ENCODE measurements around the gene FGFR3.
A peak's percentile ranks its signal among the peaks of the same experiment; 100 is the strongest.

FGFR3 gene

DNA sequence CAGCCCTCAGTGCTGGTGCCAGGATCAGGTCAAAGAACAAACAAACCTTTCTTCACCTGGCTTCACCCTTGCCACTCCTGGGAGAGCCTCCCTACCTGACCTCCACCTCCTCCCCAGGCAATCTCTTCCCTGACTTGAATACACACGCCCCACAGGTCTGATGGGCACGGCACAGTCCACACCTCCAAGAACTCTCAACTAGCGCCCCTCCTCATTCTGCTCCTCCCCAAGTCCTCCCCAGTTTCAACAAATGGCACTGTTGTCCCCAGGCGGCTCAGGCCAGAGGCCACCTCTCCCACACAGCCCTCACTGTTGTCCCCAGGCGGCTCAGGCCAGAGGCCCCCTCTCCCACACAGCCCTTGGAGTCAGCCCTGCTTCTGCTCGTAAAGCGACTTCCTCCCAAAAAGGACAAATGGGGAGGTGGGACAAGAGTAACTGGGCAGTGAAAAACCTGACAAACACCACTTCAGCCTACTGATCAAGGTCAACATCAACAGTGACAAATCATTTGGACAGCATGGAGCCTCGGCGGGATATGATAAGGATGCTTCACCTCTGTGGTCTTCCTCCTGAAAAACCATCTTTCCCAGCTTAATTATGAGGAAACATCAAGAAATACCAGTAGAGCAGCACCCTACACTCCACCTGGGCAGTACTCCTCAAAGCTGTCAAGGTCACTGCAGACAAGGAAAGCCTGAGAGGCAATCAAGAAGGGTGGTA, 60.0 kb downstream of the FGFR3 start:
- Histone ChIP-seq H3K9ac (ENCODE audit: low read depth in 1 of 2, low read length in 2 of 2) (peak overlapping the region in 1 of 2 donors; percentile 45), H3K27ac (ENCODE audit: low read depth in 2 of 2, low read length in 2 of 2) (peak overlapping the region; percentile 70 to 83), H3K27me3 (ENCODE audit: control insufficient read depth in 2 of 2, insufficient read depth in 2 of 2, low read length in 2 of 2) (no peaks in the 10 kb centered on the region), H3K36me3 (ENCODE audit: control insufficient read depth in 2 of 2, insufficient read depth in 2 of 2, low read length in 2 of 2) (peaks cover 0 to 3% of the 10 kb centered on the region in 2 donors), H3K9me3 (ENCODE audit: control insufficient read depth in 2 of 2, low read length in 2 of 2) (no peaks in the 10 kb centered on the region), H3K4me1 (ENCODE audit: control insufficient read depth in 2 of 2, insufficient read depth in 2 of 2, low read length in 2 of 2) (peaks cover 44 to 51% of the 10 kb centered on the region in 2 donors), H3K4me3 (ENCODE audit: low read length in 2 of 2) (no peak overlapping the region)

DNA sequence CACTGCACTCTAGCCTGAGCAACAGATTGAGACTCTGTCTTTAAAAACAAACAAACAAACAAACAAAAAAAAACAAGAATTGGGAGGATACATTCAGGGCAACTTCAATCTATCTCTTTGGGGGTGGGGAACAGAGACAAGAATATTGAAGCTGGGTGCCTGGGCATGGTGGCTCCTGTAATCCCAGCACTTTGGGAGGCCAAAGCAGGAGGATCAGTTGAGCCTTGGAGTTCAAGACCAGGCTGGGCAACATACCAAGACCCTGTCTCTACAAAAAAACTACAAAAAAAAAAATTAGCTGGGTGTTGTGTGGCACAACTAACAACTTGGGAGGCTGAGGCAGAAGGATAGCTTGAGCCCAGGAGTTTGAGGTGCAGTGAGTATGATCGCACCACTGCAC, 61.7 kb downstream of the FGFR3 start:
- Histone ChIP-seq H3K9ac (ENCODE audit: low read depth in 1 of 2, low read length in 2 of 2) (peak overlapping the region; percentile 75 to 88), H3K4me1 (ENCODE audit: control insufficient read depth in 2 of 2, insufficient read depth in 2 of 2, low read length in 2 of 2) (peaks cover 44 to 53% of the 10 kb centered on the region in 2 donors), H3K27me3 (ENCODE audit: control insufficient read depth in 2 of 2, insufficient read depth in 2 of 2, low read length in 2 of 2) (no peaks in the 10 kb centered on the region), H3K9me3 (ENCODE audit: control insufficient read depth in 2 of 2, low read length in 2 of 2) (no peaks in the 10 kb centered on the region), H3K4me3 (ENCODE audit: low read length in 2 of 2) (peak overlapping the region; percentile 84 to 87), H3K36me3 (ENCODE audit: control insufficient read depth in 2 of 2, insufficient read depth in 2 of 2, low read length in 2 of 2) (no peaks in the 10 kb centered on the region), H3K27ac (ENCODE audit: low read depth in 2 of 2, low read length in 2 of 2) (peak overlapping the region; percentile 68 to 86)

GRCh38 chr4:1855333-1856070, 62.4 kb downstream of the FGFR3 start:
- peak overlapping the region; percentile 75 to 88 for H3K9ac ChIP-seq (ENCODE audit: low read depth in 1 of 2, low read length in 2 of 2)
- H3K36me3 ChIP-seq (ENCODE audit: control insufficient read depth in 2 of 2, insufficient read depth in 2 of 2, low read length in 2 of 2) = no peaks in the 10 kb centered on the region
- no peaks in the 10 kb centered on the region for H3K9me3 ChIP-seq (ENCODE audit: control insufficient read depth in 2 of 2, low read length in 2 of 2)
- peak overlapping the region; percentile 68 to 86 for H3K27ac ChIP-seq (ENCODE audit: low read depth in 2 of 2, low read length in 2 of 2)
- no peaks in the 10 kb centered on the region for H3K27me3 ChIP-seq (ENCODE audit: control insufficient read depth in 2 of 2, insufficient read depth in 2 of 2, low read length in 2 of 2)
- H3K4me1 ChIP-seq (ENCODE audit: control insufficient read depth in 2 of 2, insufficient read depth in 2 of 2, low read length in 2 of 2) = peaks cover 44 to 50% of the 10 kb centered on the region in 2 donors
- peak overlapping the region; percentile 84 to 87 for H3K4me3 ChIP-seq (ENCODE audit: low read length in 2 of 2)

DNA sequence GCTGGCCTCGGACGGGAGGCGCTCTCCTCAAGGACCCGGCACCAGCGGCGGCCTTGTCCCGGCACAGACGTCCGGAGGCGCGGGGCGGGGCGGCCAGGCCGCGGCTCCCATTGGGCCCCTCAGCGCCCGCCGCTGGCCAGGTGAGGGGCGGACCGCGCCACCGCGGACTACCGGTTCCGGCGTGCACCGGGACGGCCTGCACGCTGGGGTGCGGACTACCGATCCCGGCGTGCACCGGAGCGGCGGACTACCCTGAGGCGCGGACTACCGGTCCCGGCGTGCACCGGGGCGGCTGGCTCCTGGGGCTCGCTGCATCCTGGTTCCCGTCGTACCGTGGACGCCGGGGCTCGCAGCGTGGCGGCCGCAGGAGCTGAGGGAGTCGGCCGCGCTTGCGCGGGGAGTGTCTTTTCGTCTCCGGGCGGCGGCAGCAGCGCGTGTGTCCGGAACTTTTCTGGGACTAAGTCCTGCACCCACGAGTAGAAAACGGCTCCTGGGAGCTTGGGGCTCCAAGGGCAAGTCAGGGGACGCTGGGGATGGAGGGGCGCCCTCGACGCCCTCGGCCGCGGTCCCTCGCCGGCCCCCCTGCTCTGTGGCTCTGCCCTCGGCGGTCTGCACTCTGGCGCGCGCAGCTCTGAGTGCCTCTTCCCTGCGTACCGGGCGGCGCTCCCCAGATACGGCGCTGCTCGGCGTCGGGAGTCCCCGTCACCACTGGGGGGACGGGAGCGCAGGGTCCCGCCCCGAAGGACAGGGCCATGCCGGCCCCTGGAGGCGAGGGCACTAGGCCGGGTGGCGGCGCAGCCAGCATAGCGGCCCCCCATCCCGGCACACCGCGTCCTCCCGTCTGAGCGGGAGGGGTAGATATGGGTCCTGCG, 63.2 kb downstream of the FGFR3 start, which contains the start of gene LETM1:
Gene LETM1, minus strand, starts transcription at position 86 of the 872 bp plus-strand sequence. CDS start 206 bp downstream, outside the sequence.
- Histone ChIP-seq H3K4me1 (ENCODE audit: control insufficient read depth in 2 of 2, insufficient read depth in 2 of 2, low read length in 2 of 2) (peaks cover 41 to 47% of the 10 kb centered on the region in 2 donors), H3K27ac (ENCODE audit: low read depth in 2 of 2, low read length in 2 of 2) (peak within 1 kb of the TSS; percentile 86 to 89), H3K9ac (ENCODE audit: low read depth in 1 of 2, low read length in 2 of 2) (peak within 1 kb of the TSS; percentile 75 to 88), H3K4me3 (ENCODE audit: low read length in 2 of 2) (peak within 1 kb of the TSS; percentile 84 to 87), H3K9me3 (ENCODE audit: control insufficient read depth in 2 of 2, low read length in 2 of 2) (no peaks in the 10 kb centered on the region), H3K27me3 (ENCODE audit: control insufficient read depth in 2 of 2, insufficient read depth in 2 of 2, low read length in 2 of 2) (no peaks in the 10 kb centered on the region), H3K36me3 (ENCODE audit: control insufficient read depth in 2 of 2, insufficient read depth in 2 of 2, low read length in 2 of 2) (no peaks in the 10 kb centered on the region)

GRCh38 chr4:1856943-1857699, 64.0 kb downstream of the FGFR3 start:
- peak overlapping the region; percentile 86 to 89 for H3K27ac ChIP-seq (ENCODE audit: low read depth in 2 of 2, low read length in 2 of 2)
- no peaks in the 10 kb centered on the region for H3K27me3 ChIP-seq (ENCODE audit: control insufficient read depth in 2 of 2, insufficient read depth in 2 of 2, low read length in 2 of 2)
- H3K36me3 ChIP-seq (ENCODE audit: control insufficient read depth in 2 of 2, insufficient read depth in 2 of 2, low read length in 2 of 2) = no peaks in the 10 kb centered on the region
- no peaks in the 10 kb centered on the region for H3K9me3 ChIP-seq (ENCODE audit: control insufficient read depth in 2 of 2, low read length in 2 of 2)
- H3K4me3 ChIP-seq (ENCODE audit: low read length in 2 of 2) = peak overlapping the region; percentile 82 to 84
- H3K4me1 ChIP-seq (ENCODE audit: control insufficient read depth in 2 of 2, insufficient read depth in 2 of 2, low read length in 2 of 2) = peaks cover 32 to 41% of the 10 kb centered on the region in 2 donors
- H3K9ac ChIP-seq (ENCODE audit: low read depth in 1 of 2, low read length in 2 of 2) = peak overlapping the region; percentile 65 to 88

GRCh38 chr4:1857931-1858330, 64.8 kb downstream of the FGFR3 start:
- peaks cover 28 to 33% of the 10 kb centered on the region in 2 donors for H3K4me1 ChIP-seq (ENCODE audit: control insufficient read depth in 2 of 2, insufficient read depth in 2 of 2, low read length in 2 of 2)
- no peaks in the 10 kb centered on the region for H3K36me3 ChIP-seq (ENCODE audit: control insufficient read depth in 2 of 2, insufficient read depth in 2 of 2, low read length in 2 of 2)
- no peak overlapping the region for H3K9ac ChIP-seq (ENCODE audit: low read depth in 1 of 2, low read length in 2 of 2)
- peak overlapping the region in 1 of 2 donors; percentile 82 for H3K4me3 ChIP-seq (ENCODE audit: low read length in 2 of 2)
- no peaks in the 10 kb centered on the region for H3K9me3 ChIP-seq (ENCODE audit: control insufficient read depth in 2 of 2, low read length in 2 of 2)
- H3K27ac ChIP-seq (ENCODE audit: low read depth in 2 of 2, low read length in 2 of 2) = peak overlapping the region; percentile 86 to 89
- H3K27me3 ChIP-seq (ENCODE audit: control insufficient read depth in 2 of 2, insufficient read depth in 2 of 2, low read length in 2 of 2) = no peaks in the 10 kb centered on the region
